MCF 10A (cell line): ENCODE measurements around the gene FOXN3. TPM values are rescaled to one million over a fixed set of nuclear protein-coding genes. Genes with fewer than 3 reads are reported as not detected.

ENCODE experiments used
- BruUV-seq: library from RNA; stranded (reverse); fragments of 400-500 nt; replicated peaks from 2 replicates; lab custom pipeline; 2021; lab: Mats Ljungman, UMichigan
- CTCF ChIA-PET: fragments of 300-600 bp; sonication (Branson Sonifier 250); formaldehyde crosslinking; extraction: SDS; loops from one replicate; lab custom pipeline; 2021; ENCODE audit warnings: antibody characterized with exemption, inconsistent platforms; lab: Yijun Ruan, JAX
- POLR2A ChIA-PET: fragments of 300-600, 350-650 bp; sonication (Branson Sonifier 250); formaldehyde crosslinking; extraction: SDS; loops from one replicate; lab custom pipeline; 2020; ENCODE audit warnings: antibody characterized with exemption, inconsistent platforms; lab: Yijun Ruan, JAX
- DNase-seq: peaks from one replicate; pipeline ENCODE4 v3.0.0-alpha.2; 2018; ENCODE audit not compliant: unreplicated experiment
- H3K27ac Mint-ChIP-seq: one replicate; pipeline ENCODE4 v1.8.0; 2022; ENCODE audit warnings: mild to moderate bottlenecking, low read depth, mixed read lengths; ENCODE audit not compliant: unreplicated experiment
- H3K27me3 Mint-ChIP-seq: one replicate; pipeline ENCODE4 v1.8.0; 2022; ENCODE audit warnings: mixed read lengths; ENCODE audit not compliant: insufficient read depth, unreplicated experiment
- H3K36me3 Mint-ChIP-seq: one replicate; pipeline ENCODE4 v1.8.0; 2022; ENCODE audit warnings: mild to moderate bottlenecking, moderate library complexity, mixed read lengths; ENCODE audit not compliant: insufficient read depth, unreplicated experiment
- H3K4me1 Mint-ChIP-seq: one replicate; pipeline ENCODE4 v1.8.0; 2022; ENCODE audit warnings: mixed read lengths; ENCODE audit not compliant: insufficient read depth, unreplicated experiment
- H3K4me3 Mint-ChIP-seq: one replicate; pipeline ENCODE4 v1.8.0; 2022; ENCODE audit warnings: mild to moderate bottlenecking, moderate library complexity, mixed read lengths; ENCODE audit not compliant: unreplicated experiment
- H3K9me3 Mint-ChIP-seq: one replicate; pipeline ENCODE4 v1.8.0; 2022; ENCODE audit warnings: mixed read lengths; ENCODE audit not compliant: unreplicated experiment
- intact Hi-C: fragments of 100-400 bp; cut with micrococcal nuclease; formaldehyde crosslinking; loops from 2 replicates; pipeline ENCODE4 v1.14.1; 2022
- total RNA-seq: library from RNA; stranded (reverse); gene quantifications from 2 replicates; pipeline ENCODE4 v1.2.3, GENCODE V29; 2022
- TF ChIP-seq, protein P1 (sequence below): fragments of 200-600 bp; IDR thresholded peaks from one replicate; pipeline ENCODE4 v1.8.0; 2022; ENCODE audit warnings: antibody characterized with exemption, mild to moderate bottlenecking; ENCODE audit not compliant: unreplicated experiment

FOXN3 gene
- total RNA-seq, 1 experiment from 2014 or later: 27.1 TPM

DNA sequence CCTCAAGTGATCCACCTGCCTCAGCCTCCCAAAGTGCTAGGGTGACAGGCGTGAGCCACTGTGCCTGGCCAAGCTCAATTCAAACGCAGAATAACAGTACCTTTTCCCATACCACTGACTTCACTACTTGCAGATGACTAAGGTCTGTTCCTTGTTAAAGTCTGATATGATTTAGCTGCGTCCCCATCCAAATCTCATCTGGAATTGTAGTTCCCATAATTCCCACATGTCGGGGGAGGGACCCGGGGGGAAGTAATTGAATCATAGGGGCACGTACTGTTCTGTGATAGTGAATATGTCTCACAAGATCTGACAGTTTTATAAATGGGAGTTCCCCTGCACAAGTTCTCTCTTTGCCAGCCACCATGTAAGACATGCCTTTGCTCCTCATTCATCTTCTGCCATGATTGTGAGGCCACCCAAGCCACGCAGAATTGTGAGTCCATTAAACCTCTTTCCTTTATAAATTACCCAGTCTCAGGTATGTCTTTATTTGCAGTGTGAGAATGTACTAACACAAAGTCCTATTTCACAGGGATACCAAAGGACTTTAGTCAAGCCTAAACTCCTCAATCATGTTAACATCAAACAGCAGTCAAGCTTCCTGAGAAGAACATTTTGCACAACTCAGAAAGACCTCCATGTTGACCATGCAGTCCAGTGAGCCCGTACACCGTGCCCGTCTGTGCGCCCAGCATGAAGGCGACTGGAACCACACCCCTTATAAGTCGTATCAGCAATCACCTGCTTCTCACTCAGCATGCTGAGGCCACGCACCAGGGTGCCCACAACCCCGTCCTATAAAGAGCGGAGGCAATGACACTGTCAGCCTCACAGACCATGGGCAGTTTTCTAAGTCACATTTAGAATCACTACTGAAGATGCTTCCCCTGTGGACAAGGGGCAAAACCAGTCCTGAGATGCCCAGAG is 36.9 kb downstream of the FOXN3 start:
- POLR2A ChIA-PET: no interaction called here

DNA sequence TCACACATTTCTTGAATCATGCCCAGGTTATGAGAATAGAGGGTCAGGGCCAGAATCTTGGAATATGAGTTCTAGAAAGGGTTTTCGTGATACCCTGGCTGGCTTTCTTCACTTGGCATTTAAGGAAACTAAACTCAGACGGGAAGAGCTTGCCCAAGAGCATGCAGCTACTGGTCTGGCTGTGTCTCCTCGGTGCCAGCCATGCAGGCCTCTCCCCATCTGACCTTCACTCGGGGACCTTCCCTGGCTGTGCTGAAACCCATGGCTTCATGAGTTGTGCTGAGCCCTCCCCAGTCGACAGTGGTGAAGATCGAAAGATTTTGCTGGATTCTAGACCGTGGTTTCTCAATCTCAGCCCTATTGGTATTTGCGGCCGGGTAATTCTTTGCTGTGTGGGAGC is 38.0 kb downstream of the FOXN3 start:
- POLR2A ChIA-PET: no interaction called here
- DNase-seq: no peak
- H3K9me3 Mint-ChIP-seq: no peaks in the 10 kb centered on the region
- CTCF ChIA-PET: interaction anchor here (0.8 kb wide), 1 partner anchor 63 kb away, joined by 4 read pairs; no protein-coding TSS in a partner anchor
- TF ChIP-seq, protein P1, sequence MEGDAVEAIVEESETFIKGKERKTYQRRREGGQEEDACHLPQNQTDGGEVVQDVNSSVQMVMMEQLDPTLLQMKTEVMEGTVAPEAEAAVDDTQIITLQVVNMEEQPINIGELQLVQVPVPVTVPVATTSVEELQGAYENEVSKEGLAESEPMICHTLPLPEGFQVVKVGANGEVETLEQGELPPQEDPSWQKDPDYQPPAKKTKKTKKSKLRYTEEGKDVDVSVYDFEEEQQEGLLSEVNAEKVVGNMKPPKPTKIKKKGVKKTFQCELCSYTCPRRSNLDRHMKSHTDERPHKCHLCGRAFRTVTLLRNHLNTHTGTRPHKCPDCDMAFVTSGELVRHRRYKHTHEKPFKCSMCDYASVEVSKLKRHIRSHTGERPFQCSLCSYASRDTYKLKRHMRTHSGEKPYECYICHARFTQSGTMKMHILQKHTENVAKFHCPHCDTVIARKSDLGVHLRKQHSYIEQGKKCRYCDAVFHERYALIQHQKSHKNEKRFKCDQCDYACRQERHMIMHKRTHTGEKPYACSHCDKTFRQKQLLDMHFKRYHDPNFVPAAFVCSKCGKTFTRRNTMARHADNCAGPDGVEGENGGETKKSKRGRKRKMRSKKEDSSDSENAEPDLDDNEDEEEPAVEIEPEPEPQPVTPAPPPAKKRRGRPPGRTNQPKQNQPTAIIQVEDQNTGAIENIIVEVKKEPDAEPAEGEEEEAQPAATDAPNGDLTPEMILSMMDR: no peak
- no peaks in the 10 kb centered on the region for H3K27me3 Mint-ChIP-seq
- H3K4me1 Mint-ChIP-seq: no peaks in the 10 kb centered on the region
- intact Hi-C loops: no loop called here
- H3K36me3 Mint-ChIP-seq: peaks cover 6% of the 10 kb centered on the region
- no peak overlapping the region for H3K27ac Mint-ChIP-seq
- no peak overlapping the region for H3K4me3 Mint-ChIP-seq
- no TSS peak for BruUV-seq

More for the DNA sequence above, 36.9 kb downstream of the FOXN3 start:
- Mint-ChIP-seq H3K9me3 (no peaks in the 10 kb centered on the region), H3K36me3 (peaks cover 6% of the 10 kb centered on the region), H3K27me3 (no peaks in the 10 kb centered on the region), H3K4me1 (no peaks in the 10 kb centered on the region), H3K4me3 (no peak overlapping the region), H3K27ac (no peak overlapping the region)
- no TSS peak for BruUV-seq
- TF ChIP-seq, protein P1: no peak
- CTCF ChIA-PET: interaction anchor here (0.8 kb wide), 1 partner anchor 64 kb away, joined by 4 read pairs; no protein-coding TSS in a partner anchor
- DNase-seq: no peak
- intact Hi-C loops: no loop called here

DNA sequence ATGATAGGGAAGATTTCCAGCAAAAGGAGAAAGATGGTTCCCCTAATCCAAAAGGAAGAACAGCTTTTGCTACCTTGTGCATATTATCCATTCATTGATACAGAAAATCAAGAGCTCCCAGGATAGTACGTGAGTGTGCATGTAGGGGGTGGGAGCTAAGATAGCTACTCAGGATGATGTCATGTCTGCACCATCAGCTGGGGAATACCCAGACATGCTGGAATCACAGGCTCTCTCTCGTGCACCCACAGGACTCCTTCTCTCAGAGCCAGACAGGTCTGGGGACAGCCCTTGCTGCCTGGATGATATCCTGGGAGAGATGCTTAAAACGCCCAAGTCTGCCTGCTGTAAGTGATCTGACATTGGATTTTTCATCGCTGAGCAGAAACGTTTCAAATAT is 38.9 kb downstream of the FOXN3 start:
- no TSS peak for BruUV-seq
- Mint-ChIP-seq H3K4me1 (no peaks in the 10 kb centered on the region), H3K4me3 (no peak overlapping the region), H3K27ac (no peak overlapping the region), H3K27me3 (no peaks in the 10 kb centered on the region), H3K36me3 (peaks cover 3% of the 10 kb centered on the region), H3K9me3 (no peaks in the 10 kb centered on the region)
- no peak for DNase-seq
- intact Hi-C loops: no loop called here
- CTCF ChIA-PET: no interaction called here
- TF ChIP-seq, protein P1: no peak
- POLR2A ChIA-PET: no interaction called here

DNA sequence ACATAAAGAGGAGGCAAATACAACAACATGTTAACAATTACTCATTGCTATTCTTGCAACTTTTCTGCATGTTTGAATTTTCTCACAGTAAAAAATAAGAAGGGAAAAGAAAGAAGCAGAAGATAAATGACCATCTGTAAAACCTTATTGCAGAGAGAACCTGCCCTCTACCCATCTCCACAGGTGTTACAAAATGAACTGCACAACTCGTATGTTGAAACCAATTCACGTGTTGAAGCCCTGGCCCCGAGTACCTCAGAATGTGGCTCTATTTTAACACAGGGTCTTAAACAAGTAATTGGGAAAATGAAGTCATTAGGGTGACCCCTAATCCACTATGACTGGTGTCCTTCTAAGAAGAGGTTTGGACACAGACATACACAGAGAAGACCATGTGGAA is 39.5 kb downstream of the FOXN3 start:
- ChIA-PET POLR2A (no interaction called here), CTCF (no interaction called here)
- Mint-ChIP-seq H3K27ac (no peak overlapping the region), H3K36me3 (no peaks in the 10 kb centered on the region), H3K4me1 (no peaks in the 10 kb centered on the region), H3K4me3 (no peak overlapping the region), H3K27me3 (no peaks in the 10 kb centered on the region), H3K9me3 (no peaks in the 10 kb centered on the region)
- no TSS peak for BruUV-seq
- DNase-seq: no peak
- intact Hi-C loops: no loop called here
- TF ChIP-seq, protein P1: no peak
